IMR-90 (cell line): ENCODE measurements around the gene TBC1D30. TPM values are rescaled to one million over a fixed set of nuclear protein-coding genes. Genes with fewer than 3 reads are reported as not detected.

Source experiments
- ATAC-seq: fragments of 200-7000 bp; cut with Tn5 transposase; 2 replicates; pipeline ENCODE4 v1.9.1; 2020; ENCODE audit warnings: low read depth, mild to moderate bottlenecking, moderate library complexity
- BruUV-seq: library from RNA; stranded (reverse); fragments of 400-500 nt; replicated peaks from 2 replicates; lab custom pipeline; 2021; lab: Mats Ljungman, UMichigan
- CTCF ChIA-PET: fragments of 300-600 bp; formaldehyde crosslinking; extraction: SDS; loops from one replicate; lab custom pipeline; 2021; ENCODE audit warnings: antibody characterized with exemption; lab: Yijun Ruan, JAX
- POLR2A ChIA-PET: fragments of 300-600 bp; sonication (Branson Sonifier 250); formaldehyde crosslinking; loops from one replicate; lab custom pipeline; 2022; ENCODE audit warnings: antibody characterized with exemption; ENCODE audit not compliant: unreplicated experiment; lab: Charles Lee
- DNase-seq: peaks from one replicate; pipeline ENCODE4 v3.0.0; 2013
- H2AFZ ChIP-seq: replicated peaks from 2 replicates; pipeline ENCODE3; 2013; ENCODE audit warnings: low read length, mild to moderate bottlenecking; ENCODE audit not compliant: poor library complexity
- H2AK5ac ChIP-seq: 2 replicates; pipeline ENCODE4 v1.6.1; 2013; ENCODE audit warnings: low read depth, low read length, inconsistent platforms
- H2AK9ac ChIP-seq: replicated peaks from 2 replicates; pipeline ENCODE3; 2013; ENCODE audit warnings: mild to moderate bottlenecking, low read depth, low read length, moderate library complexity; ENCODE audit not compliant: poor library complexity
- H2BK120ac ChIP-seq: 2 replicates; pipeline ENCODE4 v1.6.1; 2013; ENCODE audit warnings: low read depth, low read length, inconsistent platforms
- H2BK15ac ChIP-seq: 3 replicates; pipeline ENCODE4 v1.6.1; 2013; ENCODE audit warnings: low read depth, low read length, inconsistent platforms
- H2BK20ac ChIP-seq: 2 replicates; pipeline ENCODE4 v1.6.1; 2013; ENCODE audit warnings: low read depth, mild to moderate bottlenecking, inconsistent platforms, low read length, moderate library complexity
- H2BK5ac ChIP-seq: 2 replicates; pipeline ENCODE4 v1.6.1; 2013; ENCODE audit warnings: mild to moderate bottlenecking, low read depth, low read length, inconsistent platforms; ENCODE audit not compliant: poor library complexity, severe bottlenecking
- H3K14ac ChIP-seq: replicated peaks from 2 replicates; pipeline ENCODE4 v1.6.1; 2013; ENCODE audit warnings: low read depth, low read length, inconsistent platforms
- H3K18ac ChIP-seq: 2 replicates; pipeline ENCODE4 v1.6.1; 2013; ENCODE audit warnings: low read depth, low read length, control low read depth
- H3K23ac ChIP-seq: 2 replicates; pipeline ENCODE4 v1.6.1; 2013; ENCODE audit warnings: low read depth, low read length, inconsistent platforms
- H3K27ac ChIP-seq: 2 replicates; pipeline ENCODE4 v1.5.1; 2013; ENCODE audit warnings: mild to moderate bottlenecking, control low read depth, low read length; ENCODE audit not compliant: insufficient read depth
- H3K27me3 ChIP-seq: 2 replicates; pipeline ENCODE4 v1.6.1; 2013; ENCODE audit warnings: low read length; ENCODE audit not compliant: control insufficient read depth, insufficient read depth
- H3K36me3 ChIP-seq: 2 replicates; pipeline ENCODE4 v1.6.1; 2013; ENCODE audit warnings: low read length, mixed read lengths; ENCODE audit not compliant: control insufficient read depth, insufficient read depth
- H3K4ac ChIP-seq: 2 replicates; pipeline ENCODE4 v1.6.1; 2013; ENCODE audit warnings: low read depth, low read length, inconsistent platforms
- H3K4me1 ChIP-seq: 2 replicates; pipeline ENCODE4 v1.6.1; 2013; ENCODE audit warnings: low read length, mixed read lengths; ENCODE audit not compliant: control insufficient read depth, insufficient read depth
- H3K4me2 ChIP-seq: 2 replicates; pipeline ENCODE4 v1.6.1; 2013; ENCODE audit warnings: low read depth, mild to moderate bottlenecking, control low read depth, low read length, moderate library complexity
- H3K4me3 ChIP-seq: 2 replicates; pipeline ENCODE4 v1.5.1; 2013; ENCODE audit warnings: low read depth, mild to moderate bottlenecking, control low read depth, low read length, moderate library complexity; ENCODE audit not compliant: insufficient read depth
- H3K56ac ChIP-seq: 2 replicates; pipeline ENCODE4 v1.6.1; 2013; ENCODE audit warnings: low read length, inconsistent platforms; ENCODE audit not compliant: insufficient read depth; ENCODE audit errors: extremely low read depth
- H3K79me1 ChIP-seq, 2 experiments: 2 replicates each; pipeline ENCODE4 v1.6.1; 2013; ENCODE audit warnings: low read length in 2 of 2, inconsistent platforms in 1 of 2, low read depth in 1 of 2
- H3K9ac ChIP-seq: 2 replicates; pipeline ENCODE4 v1.6.1; 2013; ENCODE audit warnings: low read depth, low read length, control low read depth
- H3K9me1 ChIP-seq: 2 replicates; pipeline ENCODE4 v1.6.1; 2013; ENCODE audit warnings: low read length, inconsistent platforms; ENCODE audit not compliant: insufficient read depth
- H3K9me3 ChIP-seq: 2 replicates; pipeline ENCODE4 v1.6.1; 2013; ENCODE audit warnings: low read length; ENCODE audit not compliant: control insufficient read depth, insufficient read depth
- H4K20me1 ChIP-seq: 2 replicates; pipeline ENCODE4 v1.6.1; 2013; ENCODE audit warnings: low read length, inconsistent platforms; ENCODE audit not compliant: insufficient read depth
- H4K5ac ChIP-seq: 2 replicates; pipeline ENCODE4 v1.6.1; 2013; ENCODE audit warnings: mild to moderate bottlenecking, low read depth, low read length, control low read depth
- H4K8ac ChIP-seq, 2 experiments: 2 replicates each; pipeline ENCODE4 v1.6.1; 2013; ENCODE audit warnings: low read depth in 2 of 2, low read length in 2 of 2, control low read depth in 1 of 2, inconsistent platforms in 1 of 2
- H4K91ac ChIP-seq: 2 replicates; pipeline ENCODE4 v1.6.1; 2013; ENCODE audit warnings: low read depth, low read length, inconsistent platforms; ENCODE audit not compliant: insufficient read depth
- MAZ ChIP-seq: IDR thresholded peaks from 2 replicates; pipeline ENCODE4 v1.6.1; 2012; ENCODE audit warnings: low read depth, mild to moderate bottlenecking, low read length, improper control_type of control experiment, moderate library complexity, borderline replicate concordance
- POLR2A ChIP-seq: IDR thresholded peaks from 2 replicates; pipeline ENCODE4 v1.6.1; 2012; ENCODE audit warnings: mild to moderate bottlenecking, low read depth, low read length
- RCOR1 ChIP-seq: IDR thresholded peaks from 2 replicates; pipeline ENCODE4 v1.6.1; 2012; ENCODE audit warnings: mild to moderate bottlenecking, low read length, improper control_type of control experiment; ENCODE audit not compliant: insufficient replicate concordance
- SMC3 ChIP-seq: fragments of 150-350 bp; IDR thresholded peaks from 2 replicates; pipeline ENCODE4 v1.6.1; 2016; ENCODE audit warnings: low read depth, mild to moderate bottlenecking, antibody characterized with exemption, low read length, moderate library complexity
- WGBS, 2 experiments: methylation state at CpG; one replicate each; pipeline versions ENCODE4 v1.1.5 to v1.1.7; 2013; ENCODE audit warnings: missing lambda C conversion rate in 2 of 2; ENCODE audit not compliant: insufficient read length in 1 of 2; ENCODE audit errors: extremely low coverage in 2 of 2; 5-methylcytosine and 5-hydroxymethylcytosine counted together
- dilution Hi-C: fragments of 300-500 bp; cut with HindIII; formaldehyde crosslinking; loops from one replicate; pipeline ENCODE4 v1.14.3; 2018; ENCODE audit warnings: low sequenced_read_pairs; ENCODE audit not compliant: unreplicated experiment
- in situ Hi-C: fragments of 300-500 bp; cut with MboI; formaldehyde crosslinking; loops from 3 replicates; pipeline ENCODE4 v1.14.3; 2019; ENCODE audit warnings: low sequenced_read_pairs, inconsistent platforms, mixed read lengths
- intact Hi-C: fragments of 100-400 bp; cut with micrococcal nuclease; formaldehyde crosslinking; loops from 2 replicates; pipeline ENCODE4 v1.10.0; 2022
- polyA plus RNA-seq, 3 experiments: library from polyadenylated mRNA; depleted of rRNA; stranded (reverse); fragments of >200 nt; gene quantifications; 2 replicates each; pipeline ENCODE4 v1.2.3, GENCODE V29; 2012; ENCODE audit warnings: low replicate concordance in 1 of 3
- total RNA-seq: library from RNA; depleted of rRNA; stranded (reverse); fragments of >200 nt; gene quantifications from 2 replicates; pipeline ENCODE4 v1.2.3, GENCODE V29; 2012
- TF ChIP-seq, protein P1 (sequence below): fragments of 150-350 bp; IDR thresholded peaks from 2 replicates; pipeline ENCODE4 v1.6.1; 2016; ENCODE audit warnings: low read depth, mild to moderate bottlenecking, low read length, moderate library complexity, borderline replicate concordance

The TBC1D30 gene
- total and polyA plus RNA-seq, 2 of the 4 experiments (the other 2 are of a cell fraction): 0.18 to 0.24 TPM

DNA sequence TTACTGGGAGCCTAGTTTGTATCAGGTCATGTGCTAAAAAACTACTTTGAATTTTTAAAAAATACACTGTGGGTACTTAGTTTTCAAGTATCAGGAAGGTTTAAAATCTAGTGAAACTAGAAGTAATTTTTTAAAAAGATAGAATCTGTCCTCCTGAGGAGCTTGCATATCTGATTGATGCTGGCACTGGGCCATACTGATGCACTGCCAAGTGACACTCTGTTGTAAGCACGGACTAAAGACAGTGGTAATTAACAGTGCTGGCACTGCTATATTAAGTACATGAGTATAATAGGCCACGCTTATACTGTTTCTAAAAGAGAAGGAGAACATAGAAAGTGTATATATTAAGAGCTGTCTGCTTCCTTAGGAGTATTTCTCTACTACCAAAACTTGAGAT lies 10.0 kb upstream of the TBC1D30 start:
- Histone ChIP-seq H3K36me3 (no peaks in the 10 kb centered on the region), H3K14ac (no peak overlapping the region), H2BK5ac (no peak overlapping the region), H3K4me3 (no peak overlapping the region), H3K4me2 (no peak overlapping the region), H4K5ac (no peak overlapping the region), H3K56ac (no peak overlapping the region), H3K4ac (no peak overlapping the region), H3K9me1 (no peaks in the 10 kb centered on the region), H2BK120ac (no peak overlapping the region), H4K8ac (no peak overlapping the region), H4K20me1 (no peaks in the 10 kb centered on the region), H4K91ac (no peak overlapping the region), H3K27me3 (peaks cover 12% of the 10 kb centered on the region), H3K79me1 (no peaks in the 10 kb centered on the region), H2BK15ac (no peak overlapping the region), H3K9me3 (no peaks in the 10 kb centered on the region), H2AK9ac (no peak overlapping the region), H2AFZ (no peak overlapping the region), H3K18ac (no peak overlapping the region), H2BK20ac (no peak overlapping the region), H3K4me1 (no peaks in the 10 kb centered on the region), H3K27ac (no peak overlapping the region), H3K23ac (no peak overlapping the region), H3K9ac (no peak overlapping the region), H2AK5ac (no peak overlapping the region)
- dilution Hi-C loops: no loop called here
- no CpG with 5 or more reads among the region's 2 CpGs for WGBS, 2 experiments
- TF ChIP-seq, protein P1, sequence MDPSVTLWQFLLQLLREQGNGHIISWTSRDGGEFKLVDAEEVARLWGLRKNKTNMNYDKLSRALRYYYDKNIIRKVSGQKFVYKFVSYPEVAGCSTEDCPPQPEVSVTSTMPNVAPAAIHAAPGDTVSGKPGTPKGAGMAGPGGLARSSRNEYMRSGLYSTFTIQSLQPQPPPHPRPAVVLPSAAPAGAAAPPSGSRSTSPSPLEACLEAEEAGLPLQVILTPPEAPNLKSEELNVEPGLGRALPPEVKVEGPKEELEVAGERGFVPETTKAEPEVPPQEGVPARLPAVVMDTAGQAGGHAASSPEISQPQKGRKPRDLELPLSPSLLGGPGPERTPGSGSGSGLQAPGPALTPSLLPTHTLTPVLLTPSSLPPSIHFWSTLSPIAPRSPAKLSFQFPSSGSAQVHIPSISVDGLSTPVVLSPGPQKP: no peak
- TF ChIP-seq RCOR1: no peak
- no peak for TF ChIP-seq SMC3
- TF ChIP-seq POLR2A: no peak
- TF ChIP-seq MAZ: no peak
- DNase-seq (no peak), ATAC-seq (no peak)
- ChIA-PET CTCF (interaction anchor here (1.2 kb wide), 1 partner anchor 13 kb away, joined by 4 read pairs; no protein-coding TSS in a partner anchor), POLR2A (no interaction called here)
- intact Hi-C loops: no loop called here
- BruUV-seq: no TSS peak
- in situ Hi-C loops: no loop called here
